ENCODE measurements around the gene ACYP1.

- TF ChIP-seq CTCF (IDR thresholded peaks at IDR 0.05; ENCODE audit: borderline replicate concordance, extremely low read depth, low read length, poor library complexity, severe bottlenecking) (no peak), EZH2 (IDR thresholded peaks at IDR 0.05; ENCODE audit: borderline replicate concordance, low read depth, low read length, severe bottlenecking) (no peak)
Observed at GRCh38 chr14:75063491-75064204, at the start of gene ACYP1.

Measured in DND-41 (cell line).